Esophagus squamous epithelium (tissue), 5 donors: ENCODE data around the gene ACAN. TPM values are rescaled to one million over a fixed set of nuclear protein-coding genes. Genes with fewer than 3 reads are reported as not detected.

Experiments used
- DNase-seq: peaks from one replicate; lab custom pipeline; 2025; lab: John Stamatoyannopoulos, UW
- H3K27ac ChIP-seq, 4 donors: fragments of 200-600 bp; sonication (generic); one replicate each; pipeline ENCODE4 v1.5.1; 2016 to 2019; ENCODE audit warnings: mild to moderate bottlenecking in 1 of 4
- H3K27me3 ChIP-seq, 4 donors: fragments of 200-600 bp; sonication (generic); 1 replicate in 3 of 4; 2 replicates in 1 of 4; pipeline versions ENCODE4 v1.5.1 to v1.6.0; 2017 to 2021; ENCODE audit warnings: antibody characterized with exemption in 1 of 4
- H3K36me3 ChIP-seq, 3 donors: fragments of 200-600 bp; sonication (generic); one replicate each; pipeline ENCODE4 v1.5.1; 2016 to 2019
- H3K4me1 ChIP-seq, 3 donors: fragments of 200-600 bp; sonication (generic); one replicate each; pipeline ENCODE4 v1.5.1; 2017 to 2019
- H3K4me3 ChIP-seq, 4 donors: fragments of 200-600 bp; sonication (generic); 1 replicate in 3 of 4; 2 replicates in 1 of 4; pipeline ENCODE4 v1.5.1; 2016 to 2019; ENCODE audit warnings: mild to moderate bottlenecking in 2 of 4, moderate library complexity in 1 of 4
- H3K9me3 ChIP-seq, 3 donors: fragments of 200-600 bp; sonication (generic); one replicate each; pipeline ENCODE4 v1.5.1; 2016 to 2019
- CTCF ChIP-seq, 6 experiments: fragments of 450-650 bp in 4 of 6; fragments of 200-600 bp in 2 of 6; sonication (generic) in 2 of 6; IDR thresholded peaks; one replicate each; pipeline ENCODE4 v1.5.1; 2016 to 2019; ENCODE audit warnings: antibody characterized with exemption in 6 of 6, mild to moderate bottlenecking in 4 of 6, moderate library complexity in 4 of 6
- POLR2A ChIP-seq, 4 donors: fragments of 450-650 bp; IDR thresholded peaks; one replicate each; pipeline ENCODE4 v1.6.1; 2017; ENCODE audit warnings: antibody characterized with exemption in 4 of 4, mild to moderate bottlenecking in 4 of 4, moderate library complexity in 3 of 4
- WGBS, 2 donors: methylation state at CpG; one replicate each; pipeline ENCODE4 v1.1.5; 2018; 5-methylcytosine and 5-hydroxymethylcytosine counted together
- intact Hi-C: fragments of 100-400 bp; cut with DNase I; formaldehyde crosslinking; loops from one replicate; pipeline ENCODE4 v1.15.0; 2022
- total RNA-seq, 4 donors: library from RNA; depleted of rRNA; stranded (reverse); fragments of >200 nt; gene quantifications; one replicate each; pipeline ENCODE4 v1.1.0, GENCODE V29; 2016
- donor health status: DM: yes; HTN: yes; CAD: no.

Gene ACAN
- total RNA-seq, 4 donors from 2014 or later = 0.34 to 2.6 (median 0.76) TPM; not detected in 1

GRCh38 chr15:88912500-88912921 is 109.3 kb downstream of the ACAN start:
- intact Hi-C loops = no loop called here
- WGBS, 2 donors = 0% methylated on average over 2 to 5 of the region's 20 CpGs
- Histone ChIP-seq H3K27me3 (no peaks in the 10 kb centered on the region), H3K9me3 (no peaks in the 10 kb centered on the region), H3K4me1 (peaks cover 4 to 62% (median 40%) of the 10 kb centered on the region in 3 donors), H3K4me3 (peak overlapping the region; percentile 72 to 91 (median 82)), H3K27ac (peak overlapping the region; percentile 85 to 95 (median 90)), H3K36me3 (peaks cover 0 to 33% (median 5%) of the 10 kb centered on the region in 3 donors)
- TF ChIP-seq CTCF (IDR thresholded peaks at IDR 0.05) (no peak), POLR2A (IDR thresholded peaks at IDR 0.05) (no peak)
- no peak for DNase-seq

GRCh38 chr15:88913017-88913849 is 110.0 kb downstream of the ACAN start, which contains the start of gene MFGE8:
TSS of gene MFGE8 (minus strand) at chr15:88913379. CDS start at chr15:88913319, 60 bp downstream.
- H3K27me3 ChIP-seq = no peaks in the 10 kb centered on the region
- peaks cover 4 to 57% (median 40%) of the 10 kb centered on the region in 3 donors for H3K4me1 ChIP-seq
- DNase-seq = no peak
- H3K9me3 ChIP-seq = no peaks in the 10 kb centered on the region
- peak within 1 kb of the TSS; percentile 72 to 91 (median 82) for H3K4me3 ChIP-seq
- peaks cover 0 to 25% (median 3%) of the 10 kb centered on the region in 3 donors for H3K36me3 ChIP-seq
- TF ChIP-seq CTCF (IDR thresholded peaks at IDR 0.05) (peak in 1 of 6 experiments; percentile 3), POLR2A (IDR thresholded peaks at IDR 0.05) (peak in 2 of 4 donors; percentile 77 to 79)
- 1 to 2% methylated on average over 11 to 15 of the region's 67 CpGs for WGBS, 2 donors
- intact Hi-C loops = no loop called here
- peak within 1 kb of the TSS; percentile 85 to 95 (median 90) for H3K27ac ChIP-seq

- no peaks in the 10 kb centered on the region for H3K9me3 ChIP-seq
- H3K4me3 ChIP-seq = peak overlapping the region in 3 of 4 donors; percentile 76 to 91 (median 87)
- peak overlapping the region; percentile 85 to 95 (median 90) for H3K27ac ChIP-seq
- DNase-seq = no peak
- intact Hi-C loops = no loop called here
- no peaks in the 10 kb centered on the region for H3K27me3 ChIP-seq
- peaks cover 4 to 56% (median 41%) of the 10 kb centered on the region in 3 donors for H3K4me1 ChIP-seq
- WGBS, 2 donors = 46 to 55% methylated on average over 4 of the region's 4 CpGs
- no peak for TF ChIP-seq CTCF (IDR thresholded peaks at IDR 0.05)
- no peak for TF ChIP-seq POLR2A (IDR thresholded peaks at IDR 0.05)
- H3K36me3 ChIP-seq = peaks cover 0 to 20% (median 0%) of the 10 kb centered on the region in 3 donors
Observed at GRCh38 chr15:88913850-88914169, 110.6 kb downstream of the ACAN start.

GRCh38 chr15:88915354-88915753 is 112.1 kb downstream of the ACAN start:
- 83 to 92% methylated on average over 6 to 10 of the region's 10 CpGs for WGBS, 2 donors
- Histone ChIP-seq H3K27ac (no peak overlapping the region), H3K36me3 (peaks cover 0 to 5% (median 0%) of the 10 kb centered on the region in 3 donors), H3K4me3 (no peak overlapping the region), H3K9me3 (no peaks in the 10 kb centered on the region), H3K4me1 (peaks cover 4 to 47% (median 31%) of the 10 kb centered on the region in 3 donors), H3K27me3 (no peaks in the 10 kb centered on the region)
- DNase-seq = no peak
- intact Hi-C loops = no loop called here
- TF ChIP-seq CTCF (IDR thresholded peaks at IDR 0.05) (no peak), POLR2A (IDR thresholded peaks at IDR 0.05) (no peak)

- no peak overlapping the region for H3K27ac ChIP-seq
- H3K36me3 ChIP-seq = no peaks in the 10 kb centered on the region
- no peaks in the 10 kb centered on the region for H3K27me3 ChIP-seq
- WGBS, 2 donors = 82 to 89% methylated on average over 5 of the region's 5 CpGs
- no peak for DNase-seq
- intact Hi-C loops = no loop called here
- H3K9me3 ChIP-seq = no peaks in the 10 kb centered on the region
- peaks cover 0 to 29% (median 10%) of the 10 kb centered on the region in 3 donors for H3K4me1 ChIP-seq
- H3K4me3 ChIP-seq = no peak overlapping the region
- TF ChIP-seq POLR2A (IDR thresholded peaks at IDR 0.05) (no peak), CTCF (IDR thresholded peaks at IDR 0.05) (no peak)
Observed at GRCh38 chr15:88917760-88918159, 114.5 kb downstream of the ACAN start.
